HCT116 (cell line): ENCODE results near the gene FBXO15. TPM values are rescaled to one million over a fixed set of nuclear protein-coding genes. Genes with fewer than 3 reads are reported as not detected.

Experiments
- ATAC-seq: fragments of 200-7000 bp; cut with Tn5 transposase; 2 replicates; pipeline ENCODE4 v1.9.1; 2020; ENCODE audit warnings: mild to moderate bottlenecking, moderate library complexity
- BruUV-seq: library from RNA; stranded (reverse); fragments of 400-500 nt; replicated peaks from 2 replicates; lab custom pipeline; 2021; lab: Mats Ljungman, UMichigan
- CTCF ChIA-PET: fragments of 300-600 bp; sonication (Branson Sonifier 250); formaldehyde crosslinking; loops from one replicate; lab custom pipeline; 2021; ENCODE audit warnings: antibody characterized with exemption; lab: Charles Lee
- POLR2A ChIA-PET: fragments of 300-600, 350-600 bp; sonication (Branson Sonifier 250); formaldehyde crosslinking; loops from one replicate; lab custom pipeline; 2021; ENCODE audit warnings: antibody characterized with exemption; lab: Charles Lee
- RAD21 ChIA-PET, 2 experiments: fragments of 300-600 bp; sonication (Branson Sonifier 250); formaldehyde crosslinking; loops; one replicate each; lab custom pipeline; 2023; ENCODE audit warnings: low total read pairs in 2 of 2; ENCODE audit not compliant: uncharacterized antibody in 2 of 2, unreplicated experiment in 2 of 2, low non-redundant PET in 1 of 2; lab: Charles Lee
- DNase-seq: peaks from one replicate; pipeline ENCODE4 v3.0.0-alpha.2; 2010; ENCODE audit warnings: low read depth, low spot score
- H2AFZ ChIP-seq: fragments of 200-600 bp; shearing (Covaris generic), sonication (generic); 2 replicates; pipeline ENCODE4 v1.6.1; 2017; ENCODE audit warnings: low read depth, mixed run types, mixed read lengths, antibody characterized with exemption, low read length; ENCODE audit not compliant: poor library complexity, severe bottlenecking
- H3K27ac ChIP-seq: 2 replicates; pipeline ENCODE4 v1.5.1; 2012; ENCODE audit warnings: low read depth, low read length
- H3K27me3 ChIP-seq: fragments of 200-600 bp; sonication (generic); 2 replicates; pipeline ENCODE4 v1.6.1; 2016; ENCODE audit warnings: mixed run types, low read length, mixed read lengths; ENCODE audit not compliant: insufficient read depth
- H3K36me3 ChIP-seq, 2 experiments: fragments of 200-500 bp in 1 of 2; fragments of 200-600 bp in 1 of 2; sonication (Bioruptor generic) in 1 of 2; sonication (generic) in 1 of 2; 2 replicates each; pipeline versions ENCODE4 v1.5.1 to v1.6.1; 2014 to 2016; ENCODE audit warnings: low read length in 2 of 2, inconsistent platforms in 1 of 2, mixed read lengths in 1 of 2, mixed run types in 1 of 2; ENCODE audit not compliant: insufficient read depth in 2 of 2, control insufficient read depth in 1 of 2
- H3K4me1 ChIP-seq, 2 experiments: fragments of 200-600 bp in 1 of 2; sonication (generic) in 1 of 2; 2 replicates each; pipeline versions ENCODE4 v1.5.1 to v1.6.1; 2012 to 2017; ENCODE audit warnings: low read length in 2 of 2, inconsistent platforms in 1 of 2, mild to moderate bottlenecking in 1 of 2, mixed read lengths in 1 of 2, mixed run types in 1 of 2, moderate library complexity in 1 of 2; ENCODE audit not compliant: insufficient read depth in 2 of 2, control insufficient read depth in 1 of 2
- H3K4me2 ChIP-seq: fragments of 200-600 bp; sonication (generic); 2 replicates; pipeline ENCODE4 v1.6.1; 2017; ENCODE audit warnings: mixed run types, low read length, mixed read lengths
- H3K4me3 ChIP-seq, 2 experiments: fragments of 200-600 bp in 1 of 2; sonication (generic) in 1 of 2; replicated peaks in 1 of 2; 2 replicates each; pipeline ENCODE4 v1.5.1; 2011 to 2016; ENCODE audit warnings: low read length in 2 of 2, control low read depth in 1 of 2, low read depth in 1 of 2, mild to moderate bottlenecking in 1 of 2, mixed read lengths in 1 of 2, mixed run types in 1 of 2
- H3K79me2 ChIP-seq: fragments of 200-600 bp; sonication (generic); 2 replicates; pipeline ENCODE4 v1.6.1; 2017; ENCODE audit warnings: mild to moderate bottlenecking, mixed run types, low read length, moderate library complexity, mixed read lengths; ENCODE audit not compliant: insufficient read depth
- H3K9ac ChIP-seq: fragments of 200-600 bp; sonication (generic); 2 replicates; pipeline ENCODE4 v1.6.1; 2016; ENCODE audit warnings: low read length, mixed read lengths
- H3K9me2 ChIP-seq: fragments of 200-600 bp; sonication (generic), shearing (Covaris generic); 2 replicates; pipeline ENCODE4 v1.6.1; 2017; ENCODE audit warnings: mixed run types, mild to moderate bottlenecking, moderate library complexity; ENCODE audit not compliant: insufficient read depth
- H3K9me3 ChIP-seq, 2 experiments: fragments of 200-500 bp in 1 of 2; fragments of 200-600 bp in 1 of 2; sonication (Bioruptor generic) in 1 of 2; sonication (generic) in 1 of 2; 2 replicates each; pipeline ENCODE4 v1.6.1; 2014 to 2017; ENCODE audit warnings: low read length in 2 of 2, mixed read lengths in 2 of 2, inconsistent platforms in 1 of 2, low read depth in 1 of 2, mild to moderate bottlenecking in 1 of 2, mixed run types in 1 of 2, moderate library complexity in 1 of 2; ENCODE audit not compliant: control insufficient read depth in 1 of 2, insufficient read depth in 1 of 2
- H4K20me1 ChIP-seq: fragments of 200-600 bp; sonication (generic), shearing (Covaris generic); 2 replicates; pipeline ENCODE4 v1.6.1; 2017; ENCODE audit warnings: mixed run types, mild to moderate bottlenecking, moderate library complexity; ENCODE audit not compliant: insufficient read depth
- ATF3 ChIP-seq: IDR thresholded peaks from 2 replicates; pipeline ENCODE4 v1.6.1; 2012
- CEBPB ChIP-seq: IDR thresholded peaks from 2 replicates; pipeline ENCODE4 v1.6.1; 2012; ENCODE audit warnings: low read depth
- EGR1 ChIP-seq: IDR thresholded peaks from 2 replicates; pipeline ENCODE4 v1.6.1; 2012; ENCODE audit warnings: low read depth
- FOSL1 ChIP-seq: IDR thresholded peaks from 2 replicates; pipeline ENCODE4 v1.6.1; 2012; ENCODE audit warnings: low read depth
- JUND ChIP-seq: IDR thresholded peaks from 2 replicates; pipeline ENCODE4 v1.6.1; 2012
- MAX ChIP-seq: IDR thresholded peaks from 2 replicates; pipeline ENCODE4 v1.6.1; 2012
- POLR2A ChIP-seq: IDR thresholded peaks from 2 replicates; pipeline ENCODE4 v1.7.0; 2011; ENCODE audit warnings: borderline replicate concordance; ENCODE audit not compliant: insufficient read depth, insufficient read length; ENCODE audit errors: extremely low read depth
- RAD21 ChIP-seq: IDR thresholded peaks from 2 replicates; pipeline ENCODE4 v1.6.1; 2012; ENCODE audit warnings: low read depth, mild to moderate bottlenecking
- SRF ChIP-seq: IDR thresholded peaks from 2 replicates; pipeline ENCODE4 v1.6.1; 2012; ENCODE audit warnings: low read depth
- TCF7L2 ChIP-seq: IDR thresholded peaks from 2 replicates; pipeline ENCODE4 v1.7.0; 2011; ENCODE audit warnings: borderline replicate concordance, inconsistent platforms; ENCODE audit not compliant: insufficient read depth, insufficient read length; ENCODE audit errors: extremely low read depth
- ZNF274 ChIP-seq: fragments of 200-500 bp; sonication (Bioruptor generic); IDR thresholded peaks from 2 replicates; pipeline ENCODE4 v1.6.1; 2014; ENCODE audit warnings: mild to moderate bottlenecking, low read depth, low read length, inconsistent platforms
- intact Hi-C: fragments of 100-400 bp; cut with micrococcal nuclease; formaldehyde crosslinking; loops from 2 replicates; pipeline ENCODE4 v1.10.0; 2022
- total RNA-seq: library from RNA; stranded (reverse); gene quantifications from one replicate; pipeline ENCODE4 v1.2.1, GENCODE V29; 2021; ENCODE audit not compliant: unreplicated experiment
- TF ChIP-seq, protein P1 (sequence below): IDR thresholded peaks from 2 replicates; pipeline ENCODE4 v1.6.1; 2012; ENCODE audit warnings: low read depth

The FBXO15 gene
- total RNA-seq, 1 experiment from 2014 or later: 1.1 TPM

GRCh38 chr18:74084184-74084855 lies 63.3 kb downstream of the FBXO15 start:
- Histone ChIP-seq H3K4me2 (no peak overlapping the region), H3K4me3 (no peak overlapping the region), H3K79me2 (no peaks in the 10 kb centered on the region), H3K9me2 (no peaks in the 10 kb centered on the region), H3K27me3 (peaks cover 10% of the 10 kb centered on the region; the same call in 1 of the 2 replicates), H3K27ac (no peak overlapping the region), H4K20me1 (no peaks in the 10 kb centered on the region), H2AFZ (no peak overlapping the region), H3K4me1 (0 out of 4 replicates have a peak, but pooled peaks cover 0 to 3% of the 10 kb centered on the region in 2 experiments), H3K9ac (no peak overlapping the region), H3K9me3 (no peaks in the 10 kb centered on the region), H3K36me3 (no peaks in the 10 kb centered on the region)
- intact Hi-C loops: no loop called here
- RAD21 ChIA-PET: no interaction called here
- POLR2A ChIA-PET: no interaction called here
- ATAC-seq (no peak), DNase-seq (no peak)
- no TSS peak for BruUV-seq
- CTCF ChIA-PET: no interaction called here
- TF ChIP-seq, protein P1, sequence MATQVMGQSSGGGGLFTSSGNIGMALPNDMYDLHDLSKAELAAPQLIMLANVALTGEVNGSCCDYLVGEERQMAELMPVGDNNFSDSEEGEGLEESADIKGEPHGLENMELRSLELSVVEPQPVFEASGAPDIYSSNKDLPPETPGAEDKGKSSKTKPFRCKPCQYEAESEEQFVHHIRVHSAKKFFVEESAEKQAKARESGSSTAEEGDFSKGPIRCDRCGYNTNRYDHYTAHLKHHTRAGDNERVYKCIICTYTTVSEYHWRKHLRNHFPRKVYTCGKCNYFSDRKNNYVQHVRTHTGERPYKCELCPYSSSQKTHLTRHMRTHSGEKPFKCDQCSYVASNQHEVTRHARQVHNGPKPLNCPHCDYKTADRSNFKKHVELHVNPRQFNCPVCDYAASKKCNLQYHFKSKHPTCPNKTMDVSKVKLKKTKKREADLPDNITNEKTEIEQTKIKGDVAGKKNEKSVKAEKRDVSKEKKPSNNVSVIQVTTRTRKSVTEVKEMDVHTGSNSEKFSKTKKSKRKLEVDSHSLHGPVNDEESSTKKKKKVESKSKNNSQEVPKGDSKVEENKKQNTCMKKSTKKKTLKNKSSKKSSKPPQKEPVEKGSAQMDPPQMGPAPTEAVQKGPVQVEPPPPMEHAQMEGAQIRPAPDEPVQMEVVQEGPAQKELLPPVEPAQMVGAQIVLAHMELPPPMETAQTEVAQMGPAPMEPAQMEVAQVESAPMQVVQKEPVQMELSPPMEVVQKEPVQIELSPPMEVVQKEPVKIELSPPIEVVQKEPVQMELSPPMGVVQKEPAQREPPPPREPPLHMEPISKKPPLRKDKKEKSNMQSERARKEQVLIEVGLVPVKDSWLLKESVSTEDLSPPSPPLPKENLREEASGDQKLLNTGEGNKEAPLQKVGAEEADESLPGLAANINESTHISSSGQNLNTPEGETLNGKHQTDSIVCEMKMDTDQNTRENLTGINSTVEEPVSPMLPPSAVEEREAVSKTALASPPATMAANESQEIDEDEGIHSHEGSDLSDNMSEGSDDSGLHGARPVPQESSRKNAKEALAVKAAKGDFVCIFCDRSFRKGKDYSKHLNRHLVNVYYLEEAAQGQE: no peak
- TF ChIP-seq ATF3: no peak

- Histone ChIP-seq H3K36me3 (no peaks in the 10 kb centered on the region), H3K9me3 (no peaks in the 10 kb centered on the region), H3K27ac (no peak overlapping the region), H3K4me3 (no peak overlapping the region), H3K27me3 (peaks cover 11% of the 10 kb centered on the region), H3K9ac (no peak overlapping the region), H3K9me2 (no peaks in the 10 kb centered on the region), H2AFZ (no peak overlapping the region), H4K20me1 (no peaks in the 10 kb centered on the region), H3K4me1 (0 out of 4 replicates have a peak, but pooled peaks cover 0 to 3% of the 10 kb centered on the region in 2 experiments), H3K79me2 (no peaks in the 10 kb centered on the region), H3K4me2 (no peak overlapping the region)
- RAD21 ChIA-PET: no interaction called here
- no peak for DNase-seq
- no peak for ATAC-seq
- intact Hi-C loops: no loop called here
- CTCF ChIA-PET: interaction anchor here (1.5 to 2.2 kb wide), 2 partner anchors 259 to 410 kb away, joined by 7 to 18 read pairs; no protein-coding TSS in a partner anchor
- POLR2A ChIA-PET: no interaction called here
- BruUV-seq: no TSS peak
- TF ChIP-seq POLR2A (no peak), CEBPB (no peak), MAX (no peak), SRF (no peak), FOSL1 (no peak), RAD21 (no peak), JUND (no peak), TCF7L2 (no peak), EGR1 (no peak), ZNF274 (no peak)
- TF ChIP-seq, protein P1: no peak
Observed at GRCh38 chr18:74083557-74083952, 64.1 kb downstream of the FBXO15 start.
